ENCODE results near the gene ALKAL2.

DNA sequence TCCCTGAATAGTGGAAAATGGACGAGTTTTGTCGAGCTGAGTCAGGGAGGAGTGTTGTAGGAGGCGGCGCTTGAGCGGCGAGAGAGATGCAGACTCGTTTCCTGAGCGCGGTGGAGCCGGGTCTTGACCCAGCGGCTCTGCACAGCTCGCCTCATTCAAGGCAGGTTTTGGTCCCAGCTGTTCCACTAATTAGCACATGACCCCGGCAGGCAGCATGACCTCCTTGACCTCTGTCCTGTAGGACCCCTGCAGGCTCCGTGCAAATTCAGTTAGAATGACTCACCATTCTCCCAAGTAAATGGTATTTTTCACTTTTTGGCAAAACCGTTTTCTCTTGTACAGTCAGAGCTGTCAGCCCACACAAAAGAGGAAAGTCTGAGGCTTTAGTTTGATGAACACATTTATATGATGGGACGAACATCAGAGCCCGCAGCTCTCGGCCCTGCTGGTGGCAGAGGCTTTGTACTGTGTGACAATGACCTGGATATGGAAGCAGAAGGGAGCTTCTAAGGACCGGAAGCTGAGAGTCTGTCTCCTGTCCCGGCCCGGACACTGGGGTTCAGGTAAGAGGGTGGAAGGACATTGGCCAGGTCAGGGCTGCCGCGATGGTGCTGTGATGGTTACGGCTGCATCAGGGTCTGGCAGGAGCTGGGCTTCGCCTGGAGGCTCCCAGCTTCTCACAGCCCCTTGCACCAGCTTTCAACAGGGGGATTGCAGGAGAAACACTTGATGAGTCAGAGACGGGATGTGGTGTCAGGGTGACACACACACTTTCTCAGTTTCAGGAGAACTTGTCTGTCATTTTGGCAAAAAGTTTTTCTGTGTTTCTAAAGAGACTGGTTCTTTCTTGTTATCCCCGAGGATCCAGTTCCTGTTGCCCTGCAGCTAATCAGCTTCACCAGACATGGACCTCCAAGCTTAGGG, 29.9 kb upstream of the ALKAL2 start:
- TF ChIP-seq, protein P1, sequence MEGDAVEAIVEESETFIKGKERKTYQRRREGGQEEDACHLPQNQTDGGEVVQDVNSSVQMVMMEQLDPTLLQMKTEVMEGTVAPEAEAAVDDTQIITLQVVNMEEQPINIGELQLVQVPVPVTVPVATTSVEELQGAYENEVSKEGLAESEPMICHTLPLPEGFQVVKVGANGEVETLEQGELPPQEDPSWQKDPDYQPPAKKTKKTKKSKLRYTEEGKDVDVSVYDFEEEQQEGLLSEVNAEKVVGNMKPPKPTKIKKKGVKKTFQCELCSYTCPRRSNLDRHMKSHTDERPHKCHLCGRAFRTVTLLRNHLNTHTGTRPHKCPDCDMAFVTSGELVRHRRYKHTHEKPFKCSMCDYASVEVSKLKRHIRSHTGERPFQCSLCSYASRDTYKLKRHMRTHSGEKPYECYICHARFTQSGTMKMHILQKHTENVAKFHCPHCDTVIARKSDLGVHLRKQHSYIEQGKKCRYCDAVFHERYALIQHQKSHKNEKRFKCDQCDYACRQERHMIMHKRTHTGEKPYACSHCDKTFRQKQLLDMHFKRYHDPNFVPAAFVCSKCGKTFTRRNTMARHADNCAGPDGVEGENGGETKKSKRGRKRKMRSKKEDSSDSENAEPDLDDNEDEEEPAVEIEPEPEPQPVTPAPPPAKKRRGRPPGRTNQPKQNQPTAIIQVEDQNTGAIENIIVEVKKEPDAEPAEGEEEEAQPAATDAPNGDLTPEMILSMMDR (IDR thresholded peaks at IDR 0.05) = no peak
- no peak for TF ChIP-seq POLR2A (IDR thresholded peaks at IDR 0.05)
- no peak for TF ChIP-seq EP300 (IDR thresholded peaks at IDR 0.05)

Measured in tibial nerve (tissue), 4 donors.